Thoracic aorta (tissue), 2 donors: ENCODE results near the gene MYOZ1. TPM values are rescaled to one million over a fixed set of nuclear protein-coding genes. Genes with fewer than 3 reads are reported as not detected.

ENCODE experiments used
- ATAC-seq: fragments of 150-250 bp; one replicate; pipeline ENCODE4 v1.8.0; 2017; ENCODE audit warnings: low read depth; ENCODE audit not compliant: insufficient number of reproducible peaks, low FRiP score
- DNase-seq: peaks from one replicate; pipeline ENCODE4 v3.0.0-alpha.2; 2020; ENCODE audit warnings: low spot score
- H3K27ac ChIP-seq, 2 donors: fragments of 200-600 bp; sonication (generic); 1 replicate in 1 of 2; 2 replicates in 1 of 2; pipeline ENCODE4 v1.5.1; 2016; ENCODE audit warnings: mild to moderate bottlenecking in 2 of 2, moderate library complexity in 2 of 2
- H3K27me3 ChIP-seq: fragments of 200-600 bp; sonication (generic); replicated peaks from 2 replicates; pipeline ENCODE4 v1.6.0; 2016; ENCODE audit warnings: mild to moderate bottlenecking; ENCODE audit not compliant: insufficient read depth
- H3K36me3 ChIP-seq: fragments of 200-600 bp; sonication (generic); one replicate; pipeline ENCODE4 v1.5.1; 2016
- H3K4me1 ChIP-seq, 2 donors: fragments of 200-600 bp; sonication (generic); 1 replicate in 1 of 2; 2 replicates in 1 of 2; pipeline versions ENCODE4 v1.5.1 to v1.6.0; 2016; ENCODE audit warnings: low read depth in 2 of 2, mild to moderate bottlenecking in 1 of 2; ENCODE audit not compliant: control insufficient read depth in 1 of 2
- H3K4me3 ChIP-seq: fragments of 200-600 bp; sonication (generic); 2 replicates; pipeline ENCODE4 v1.5.1; 2016; ENCODE audit warnings: mild to moderate bottlenecking
- H3K9me3 ChIP-seq: fragments of 200-600 bp; sonication (generic); 2 replicates; pipeline ENCODE4 v1.5.1; 2016
- CTCF ChIP-seq: fragments of 200-600 bp; sonication (generic); IDR thresholded peaks from one replicate; pipeline ENCODE4 v1.5.1; 2019; ENCODE audit warnings: antibody characterized with exemption
- total RNA-seq, 2 donors: library from RNA; depleted of rRNA; stranded (reverse); fragments of >200 nt; gene quantifications; one replicate each; pipeline versions ENCODE4 v1.1.0 to v1.2.3, GENCODE V29; 2016

MYOZ1 gene
- total RNA-seq, 2 donors from 2014 or later, result 5.9 to 14.2 TPM

GRCh38 chr10:73639286-73639685 is 2.0 kb downstream of the MYOZ1 start:
- no peak for TF ChIP-seq CTCF
- no peak overlapping the region for H3K4me3 ChIP-seq
- no peaks in the 10 kb centered on the region for H3K27me3 ChIP-seq
- ATAC-seq (no peak), DNase-seq (no peak)
- no peak overlapping the region for H3K27ac ChIP-seq
- H3K4me1 ChIP-seq, result peaks cover 5 to 24% of the 10 kb centered on the region in 2 donors
- no peaks in the 10 kb centered on the region for H3K9me3 ChIP-seq
- no peaks in the 10 kb centered on the region for H3K36me3 ChIP-seq

- Histone ChIP-seq H3K4me1 (peaks cover 0 to 8% of the 10 kb centered on the region in 2 donors), H3K36me3 (no peaks in the 10 kb centered on the region), H3K27ac (no peak overlapping the region), H3K4me3 (no peak overlapping the region), H3K9me3 (no peaks in the 10 kb centered on the region), H3K27me3 (no peaks in the 10 kb centered on the region)
- DNase-seq (no peak), ATAC-seq (no peak)
- TF ChIP-seq CTCF, result no peak
Measured at GRCh38 chr10:73635781-73636180, 5.5 kb downstream of the MYOZ1 start.

- H3K9me3 ChIP-seq, result no peaks in the 10 kb centered on the region
- H3K36me3 ChIP-seq, result no peaks in the 10 kb centered on the region
- no peak for DNase-seq
Measured at GRCh38 chr10:73634421-73634820, 6.9 kb downstream of the MYOZ1 start.

GRCh38 chr10:73629165-73629564 is 12.1 kb downstream of the MYOZ1 start:
- DNase-seq (no peak), ATAC-seq (no peak)
- Histone ChIP-seq H3K27me3 (no peaks in the 10 kb centered on the region), H3K4me1 (peaks cover 3 to 15% of the 10 kb centered on the region in 2 donors), H3K36me3 (no peaks in the 10 kb centered on the region), H3K4me3 (no peak overlapping the region), H3K27ac (no peak overlapping the region), H3K9me3 (no peaks in the 10 kb centered on the region)
- TF ChIP-seq CTCF, result no peak

More at GRCh38 chr10:73634421-73634820, 6.9 kb downstream of the MYOZ1 start:
- no peak for TF ChIP-seq CTCF
- H3K27me3 ChIP-seq, result no peaks in the 10 kb centered on the region
- no peak overlapping the region for H3K27ac ChIP-seq
- H3K4me3 ChIP-seq, result no peak overlapping the region
- no peak for ATAC-seq
- no peaks in the 10 kb centered on the region for H3K4me1 ChIP-seq

GRCh38 chr10:73628405-73628804 is 12.9 kb downstream of the MYOZ1 start:
- DNase-seq, result no peak
- no peak for ATAC-seq
- no peaks in the 10 kb centered on the region for H3K36me3 ChIP-seq
- no peak for TF ChIP-seq CTCF
- H3K27me3 ChIP-seq, result no peaks in the 10 kb centered on the region
- H3K9me3 ChIP-seq, result no peaks in the 10 kb centered on the region
- H3K27ac ChIP-seq, result no peak overlapping the region
- peaks cover 3 to 15% of the 10 kb centered on the region in 2 donors for H3K4me1 ChIP-seq
- H3K4me3 ChIP-seq, result no peak overlapping the region
